HG02973 (cell line): ENCODE results near the gene FPR3.
"Not testable (repeated sequence)": the region's sequence is repeated elsewhere in the genome, so short reads cannot be mapped to it uniquely, and the experiment has no call there.

ENCODE experiments used
- ATAC-seq: cut with Tn5 transposase; IDR thresholded peaks from one replicate; pipeline ENCODE4 v1.9.1; 2021; ENCODE audit warnings: moderate library complexity; ENCODE audit not compliant: unreplicated experiment

The FPR3 gene

GRCh38 chr19:51794885-51795490, at the start of gene FPR3:
FPR3 (plus strand) TSS chr19:51795157; CDS start chr19:51823749, 28,592 bp downstream.
- no peak for ATAC-seq

GRCh38 chr19:51746731-51747130, 48.2 kb upstream of the FPR3 start:
- no peak for ATAC-seq

- ATAC-seq: no peak
Measured at GRCh38 chr19:51749979-51750378, 45.0 kb upstream of the FPR3 start.

GRCh38 chr19:51750400-51751094, 44.4 kb upstream of the FPR3 start:
- ATAC-seq: no peak

GRCh38 chr19:51751655-51752054, 43.3 kb upstream of the FPR3 start, which contains the start of gene FPR1:
FPR1 (minus strand) TSS chr19:51751878; CDS start chr19:51746994, 4,884 bp downstream.
- ATAC-seq: no peak

- no peak for ATAC-seq
Measured at GRCh38 chr19:51754109-51754508, 40.8 kb upstream of the FPR3 start.

- ATAC-seq: no peak
Measured at GRCh38 chr19:51754770-51755169, 40.2 kb upstream of the FPR3 start.

GRCh38 chr19:51755571-51755970, 39.4 kb upstream of the FPR3 start:
- ATAC-seq: no peak

GRCh38 chr19:51760697-51761356, 34.1 kb upstream of the FPR3 start, which contains the start of gene FPR2:
FPR2 (plus strand) TSS chr19:51761180; CDS start chr19:51768659, 7,479 bp downstream.
- no peak for ATAC-seq

GRCh38 chr19:51761696-51762095, 33.3 kb upstream of the FPR3 start:
- ATAC-seq: no peak

- no peak for ATAC-seq
Measured at GRCh38 chr19:51765086-51765485, 29.9 kb upstream of the FPR3 start.

- no peak for ATAC-seq
Measured at GRCh38 chr19:51766461-51766860, 28.5 kb upstream of the FPR3 start.

- no peak for ATAC-seq
Measured at GRCh38 chr19:51771376-51772130, 23.4 kb upstream of the FPR3 start.

- ATAC-seq: no peak
Measured at GRCh38 chr19:51772977-51773376, 22.0 kb upstream of the FPR3 start.

- not testable (repeated sequence) for ATAC-seq
Measured at GRCh38 chr19:51776561-51776960, 18.4 kb upstream of the FPR3 start.

GRCh38 chr19:51777570-51778462, 17.1 kb upstream of the FPR3 start:
- ATAC-seq: no peak

- ATAC-seq: no peak
Measured at GRCh38 chr19:51779181-51779580, 15.8 kb upstream of the FPR3 start.

- no peak for ATAC-seq
Measured at GRCh38 chr19:51779703-51780102, 15.3 kb upstream of the FPR3 start.

GRCh38 chr19:51780270-51780669, 14.7 kb upstream of the FPR3 start:
- ATAC-seq: no peak

GRCh38 chr19:51781999-51782398, 13.0 kb upstream of the FPR3 start:
- ATAC-seq: no peak
